ENCODE measurements around the gene CYSTM1.

The CYSTM1 gene

DNA sequence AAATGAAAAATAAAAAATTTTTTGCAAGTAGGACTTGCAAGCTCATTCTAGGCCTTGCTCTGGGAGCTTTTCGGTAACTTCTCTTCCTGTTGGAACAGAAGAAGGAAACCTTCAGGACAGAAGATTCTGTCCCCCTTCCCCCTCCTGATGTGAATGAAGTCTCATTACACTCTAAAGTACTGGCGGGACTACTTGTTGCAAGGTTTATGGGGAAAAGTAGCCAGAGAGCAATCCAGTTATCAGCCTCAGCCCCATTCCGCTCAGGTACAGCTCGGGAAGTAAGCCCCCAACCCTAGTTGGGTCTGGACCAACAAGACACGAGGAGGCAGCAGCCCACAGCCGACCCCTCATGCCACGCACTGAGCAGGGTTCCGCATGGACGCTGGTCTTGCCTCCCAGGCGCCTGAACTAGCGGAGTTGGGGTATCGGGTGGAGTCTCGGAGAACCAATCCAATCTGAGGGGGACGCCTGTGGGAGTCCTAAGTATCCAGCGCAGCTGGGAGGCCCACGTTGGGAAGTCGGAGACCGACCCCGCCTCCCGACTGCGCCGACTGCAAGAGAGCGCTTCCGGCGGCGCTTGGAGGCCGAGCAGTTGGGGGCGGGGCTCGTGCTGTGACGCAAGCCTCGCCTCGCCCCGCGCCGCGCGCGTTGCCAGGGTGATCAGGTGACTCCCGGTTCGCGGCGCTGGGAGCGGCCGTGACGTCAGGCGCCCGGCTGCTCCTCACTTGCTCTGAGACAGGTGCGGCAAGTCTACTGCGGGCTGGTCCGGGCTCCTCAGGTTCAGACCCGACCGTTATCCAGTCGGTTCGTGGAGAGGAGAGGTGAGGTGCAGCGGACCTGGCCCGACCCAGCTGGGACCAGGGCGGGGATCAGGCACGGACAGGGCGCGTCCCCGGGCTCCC, at the start of gene CYSTM1:
CYSTM1 (plus strand) TSS at position 724 of the 902 bp plus-strand sequence. CDS start 19,278 bp downstream, outside the sequence.
- peaks cover 36% of the 10 kb centered on the region for H3K27me3 Mint-ChIP-seq
- no peaks in the 10 kb centered on the region for H3K9me3 Mint-ChIP-seq
- peak within 1 kb of the TSS; percentile 92 for H3K4me3 Mint-ChIP-seq
- peaks cover 15% of the 10 kb centered on the region for H3K4me1 Mint-ChIP-seq
- DNase-seq: peak; percentile 96
- peaks cover 2% of the 10 kb centered on the region for H3K36me3 Mint-ChIP-seq
- H3K27ac Mint-ChIP-seq: peak within 1 kb of the TSS; percentile 87
- CTCF ChIA-PET: interaction anchor here (1.2 kb wide), 1 partner anchor 19 kb away, joined by 3 read pairs; no protein-coding TSS in a partner anchor

GRCh38 chr5:140125637-140126036, 49.4 kb upstream of the CYSTM1 start, which contains the start of gene IGIP:
Gene IGIP, plus strand, starts transcription at chr5:140125937. Its CDS starts 2,540 bp downstream, at chr5:140128477.
- Mint-ChIP-seq H3K36me3 (no peaks in the 10 kb centered on the region), H3K9me3 (no peaks in the 10 kb centered on the region), H3K27me3 (no peaks in the 10 kb centered on the region), H3K4me3 (no peak within 1 kb of the TSS), H3K4me1 (peaks cover 22% of the 10 kb centered on the region), H3K27ac (no peak within 1 kb of the TSS)
- no peak for DNase-seq
- CTCF ChIA-PET: no interaction called here

DNA sequence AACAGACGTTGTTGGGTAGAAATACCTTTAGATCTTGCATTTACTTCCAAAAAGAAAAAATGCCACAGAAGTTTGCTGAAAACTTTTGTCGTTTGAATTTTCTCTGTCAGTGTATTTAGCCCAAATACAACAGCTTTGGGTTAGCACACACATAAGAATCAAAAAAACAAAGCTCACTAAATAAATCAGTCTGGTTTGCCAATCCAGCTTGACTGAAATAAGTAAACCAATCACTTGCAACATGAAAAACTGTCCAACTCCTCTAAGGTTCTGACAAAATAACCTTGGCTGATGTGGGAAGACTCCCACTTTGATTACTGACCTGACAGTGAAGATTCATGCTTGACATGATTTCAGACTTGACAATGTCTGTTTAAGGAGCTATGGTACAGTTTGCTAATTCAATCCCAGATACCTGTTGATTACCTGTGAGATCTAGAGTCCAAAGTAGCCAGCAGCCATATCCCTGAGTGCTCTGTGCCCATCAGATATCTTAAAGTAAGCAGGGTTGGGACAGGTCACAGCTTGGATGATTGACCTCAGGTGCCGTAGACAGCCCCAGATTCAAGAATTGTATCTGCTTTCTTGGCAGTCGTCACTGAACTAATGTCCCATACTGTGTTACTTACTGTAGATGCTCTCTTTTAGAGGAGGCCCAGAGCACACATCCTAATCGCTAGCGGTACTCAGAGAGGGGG, 48.5 kb upstream of the CYSTM1 start:
- no peak for DNase-seq
- Mint-ChIP-seq H3K9me3 (no peaks in the 10 kb centered on the region), H3K27ac (no peak overlapping the region), H3K36me3 (no peaks in the 10 kb centered on the region), H3K4me1 (peaks cover 29% of the 10 kb centered on the region), H3K27me3 (no peaks in the 10 kb centered on the region), H3K4me3 (no peak overlapping the region)
- CTCF ChIA-PET: no interaction called here

DNA sequence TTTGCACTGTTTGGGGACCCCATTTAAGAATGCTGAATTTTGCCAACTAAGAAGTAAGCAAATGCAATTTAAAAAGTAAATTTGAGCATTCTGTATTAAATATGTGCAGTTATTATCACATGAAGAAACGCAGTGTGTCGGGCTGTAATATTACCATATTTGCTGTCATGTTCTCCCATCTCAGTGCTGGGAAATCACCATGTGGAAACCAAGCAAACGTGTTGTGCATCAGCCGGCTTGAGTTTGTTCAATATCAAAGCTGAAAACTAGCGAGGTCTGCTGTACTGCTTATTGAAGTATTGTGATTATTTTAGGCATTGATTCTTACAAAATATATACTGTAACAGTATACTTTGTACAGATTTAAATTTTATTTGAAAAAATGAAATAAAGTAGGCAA, 46.6 kb upstream of the CYSTM1 start:
- no peak overlapping the region for H3K27ac Mint-ChIP-seq
- no peaks in the 10 kb centered on the region for H3K36me3 Mint-ChIP-seq
- DNase-seq: no peak
- no peak overlapping the region for H3K4me3 Mint-ChIP-seq
- H3K9me3 Mint-ChIP-seq: no peaks in the 10 kb centered on the region
- peaks cover 36% of the 10 kb centered on the region for H3K4me1 Mint-ChIP-seq
- CTCF ChIA-PET: no interaction called here
- no peaks in the 10 kb centered on the region for H3K27me3 Mint-ChIP-seq

- no peak for DNase-seq
- Mint-ChIP-seq H3K27me3 (no peaks in the 10 kb centered on the region), H3K4me1 (peaks cover 41% of the 10 kb centered on the region), H3K4me3 (no peak overlapping the region), H3K27ac (no peak overlapping the region), H3K9me3 (no peaks in the 10 kb centered on the region), H3K36me3 (no peaks in the 10 kb centered on the region)
- CTCF ChIA-PET: interaction anchor here (0.6 to 3.5 kb wide), 4 partner anchors 13 to 164 kb away, joined by 3 to 29 read pairs (median 5); no protein-coding TSS in a partner anchor
Measured at GRCh38 chr5:140130949-140131733, 43.8 kb upstream of the CYSTM1 start.

- peaks cover 41% of the 10 kb centered on the region for H3K4me1 Mint-ChIP-seq
- H3K27ac Mint-ChIP-seq: peak overlapping the region; percentile 53
- no peaks in the 10 kb centered on the region for H3K9me3 Mint-ChIP-seq
- H3K27me3 Mint-ChIP-seq: peaks cover 6% of the 10 kb centered on the region
- CTCF ChIA-PET: interaction anchor here (0.6 to 3.5 kb wide), 5 partner anchors 12 to 164 kb away, joined by 3 to 29 read pairs (median 3); no protein-coding TSS in a partner anchor
- no peaks in the 10 kb centered on the region for H3K36me3 Mint-ChIP-seq
- no peak for DNase-seq
- H3K4me3 Mint-ChIP-seq: no peak overlapping the region
Measured at GRCh38 chr5:140131967-140132409, 43.0 kb upstream of the CYSTM1 start.

- CTCF ChIA-PET: interaction anchor here (0.6 to 3.5 kb wide), 7 partner anchors 10 to 346 kb away, joined by 3 to 29 read pairs (median 4); no protein-coding TSS in a partner anchor
- DNase-seq: no peak
- Mint-ChIP-seq H3K4me3 (no peak overlapping the region), H3K9me3 (no peaks in the 10 kb centered on the region), H3K27me3 (peaks cover 6% of the 10 kb centered on the region), H3K4me1 (peaks cover 41% of the 10 kb centered on the region), H3K36me3 (no peaks in the 10 kb centered on the region), H3K27ac (no peak overlapping the region)
Measured at GRCh38 chr5:140133514-140134167, 41.3 kb upstream of the CYSTM1 start.

GRCh38 chr5:140134277-140134935, 40.6 kb upstream of the CYSTM1 start:
- no peaks in the 10 kb centered on the region for H3K9me3 Mint-ChIP-seq
- H3K4me3 Mint-ChIP-seq: no peak overlapping the region
- DNase-seq: no peak
- peaks cover 6% of the 10 kb centered on the region for H3K27me3 Mint-ChIP-seq
- CTCF ChIA-PET: interaction anchor here (1.6 to 3.5 kb wide), 3 partner anchors 9 to 62 kb away, joined by 4 to 29 read pairs (median 5); no protein-coding TSS in a partner anchor
- no peak overlapping the region for H3K27ac Mint-ChIP-seq
- H3K36me3 Mint-ChIP-seq: no peaks in the 10 kb centered on the region
- peaks cover 41% of the 10 kb centered on the region for H3K4me1 Mint-ChIP-seq

GRCh38 chr5:140135127-140135526, 39.9 kb upstream of the CYSTM1 start:
- Mint-ChIP-seq H3K4me3 (no peak overlapping the region), H3K27ac (no peak overlapping the region), H3K9me3 (no peaks in the 10 kb centered on the region), H3K36me3 (no peaks in the 10 kb centered on the region), H3K4me1 (peaks cover 41% of the 10 kb centered on the region), H3K27me3 (peaks cover 6% of the 10 kb centered on the region)
- CTCF ChIA-PET: interaction anchor here (0.6 to 1.9 kb wide), 3 partner anchors 9 to 1644 kb away, joined by 3 to 4 read pairs (median 3); no protein-coding TSS in a partner anchor
- DNase-seq: no peak

GRCh38 chr5:140136624-140137023, 38.4 kb upstream of the CYSTM1 start:
- Mint-ChIP-seq H3K27ac (no peak overlapping the region), H3K36me3 (no peaks in the 10 kb centered on the region), H3K4me1 (peaks cover 29% of the 10 kb centered on the region), H3K9me3 (no peaks in the 10 kb centered on the region), H3K4me3 (no peak overlapping the region), H3K27me3 (peaks cover 6% of the 10 kb centered on the region)
- CTCF ChIA-PET: interaction anchor here (1.1 to 1.9 kb wide), 3 partner anchors 9 to 56 kb away, joined by 3 to 8 read pairs (median 4); no protein-coding TSS in a partner anchor
- DNase-seq: no peak

- no peak for DNase-seq
- H3K36me3 Mint-ChIP-seq: no peaks in the 10 kb centered on the region
- H3K9me3 Mint-ChIP-seq: no peaks in the 10 kb centered on the region
- H3K27me3 Mint-ChIP-seq: peaks cover 35% of the 10 kb centered on the region
- CTCF ChIA-PET: no interaction called here
- H3K4me3 Mint-ChIP-seq: no peak overlapping the region
- peaks cover 9% of the 10 kb centered on the region for H3K4me1 Mint-ChIP-seq
- H3K27ac Mint-ChIP-seq: no peak overlapping the region
Measured at GRCh38 chr5:140140435-140140834, 34.6 kb upstream of the CYSTM1 start.

DNA sequence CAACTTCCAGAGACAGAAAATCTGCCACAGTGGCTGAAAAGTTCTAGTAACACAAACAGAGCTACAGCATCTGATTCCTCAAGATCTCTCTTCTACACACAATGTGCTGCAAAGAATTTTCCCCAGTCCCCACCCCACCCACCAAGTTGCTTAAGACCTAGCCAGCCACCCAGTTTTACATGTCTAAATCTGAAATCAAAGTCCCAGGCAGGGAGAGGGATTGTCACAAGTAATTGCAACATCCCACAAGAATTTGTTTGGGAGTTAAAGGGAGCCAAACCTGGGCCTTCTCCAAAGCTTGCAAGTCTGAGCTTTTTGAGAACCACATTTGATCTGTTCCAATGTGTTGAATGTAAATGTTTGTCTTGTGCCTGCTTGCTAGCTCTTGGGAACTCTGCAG, 33.7 kb upstream of the CYSTM1 start:
- Mint-ChIP-seq H3K27me3 (peaks cover 43% of the 10 kb centered on the region), H3K36me3 (no peaks in the 10 kb centered on the region), H3K27ac (no peak overlapping the region), H3K4me3 (no peak overlapping the region), H3K4me1 (peaks cover 12% of the 10 kb centered on the region), H3K9me3 (no peaks in the 10 kb centered on the region)
- no peak for DNase-seq
- CTCF ChIA-PET: interaction anchor here (0.5 to 6.5 kb wide), 3 partner anchors 24 to 66 kb away, joined by 3 to 120 read pairs (median 27); no protein-coding TSS in a partner anchor
